ENCODE measurements around the gene ZNF579. TPM values are rescaled to one million over a fixed set of nuclear protein-coding genes. Genes with fewer than 3 reads are reported as not detected.
"Not testable (repeated sequence)": the region's sequence is repeated elsewhere in the genome, so short reads cannot be mapped to it uniquely, and the experiment has no call there.

Gene ZNF579
- total and polyA plus RNA-seq, 8 donors = 3.1 to 13.0 (median 9.9) TPM

DNA sequence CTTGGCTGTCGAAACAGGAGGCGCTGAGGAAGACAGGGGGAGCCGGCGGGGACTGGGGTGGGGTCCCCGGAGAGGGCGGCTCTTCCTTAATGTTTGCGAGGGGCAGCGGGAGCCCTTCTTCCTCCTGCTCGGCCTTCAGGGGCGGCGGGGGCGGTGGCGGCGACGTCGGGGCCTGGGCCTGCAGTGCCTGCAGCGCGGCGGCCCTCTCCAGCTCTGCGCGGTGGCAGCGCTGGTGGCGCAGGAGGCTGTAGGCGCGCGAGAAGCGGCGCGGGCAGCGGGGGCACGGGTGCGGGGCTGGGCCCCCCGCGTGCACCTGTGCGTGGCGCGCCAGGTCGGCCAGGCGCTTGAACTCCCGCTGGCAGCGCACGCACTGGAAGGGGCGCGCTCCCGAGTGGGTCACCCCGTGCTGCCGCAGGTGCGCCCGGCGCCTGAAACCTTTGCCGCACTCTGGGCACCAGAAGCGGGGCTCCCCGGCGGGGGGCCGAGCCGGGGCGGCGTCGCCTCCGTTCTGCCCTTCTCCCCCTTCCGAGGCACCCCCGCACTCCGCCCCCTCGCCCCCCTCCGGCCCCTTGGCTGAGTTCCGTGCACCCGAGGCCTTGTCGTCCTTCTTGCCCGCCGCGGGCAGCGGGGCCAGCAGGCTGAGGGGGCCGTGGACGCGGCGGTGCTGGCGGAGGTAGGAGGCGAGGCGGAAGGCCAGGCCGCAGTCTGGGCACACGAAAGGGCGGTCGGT lies 2.5 kb downstream of the ZNF579 start:
- intact Hi-C loops (cut with DNase I; ENCODE audit: low total_unique reads) = no loop called here
- Histone ChIP-seq H3K9me3 (no peaks in the 10 kb centered on the region), H3K4me1 (peaks cover 20 to 35% (median 31%) of the 10 kb centered on the region in 4 donors), H3K27ac (no peak overlapping the region), H3K36me3 (peaks cover 16 to 31% (median 29%) of the 10 kb centered on the region in 4 donors), H3K4me3 (no peak overlapping the region), H3K27me3 (no peaks in the 10 kb centered on the region)
- no peak for DNase-seq
- 93 to 95% (median 95%) methylated on average over 54 to 83 of the region's 83 CpGs for WGBS, 5 donors
- TF ChIP-seq POLR2A (IDR thresholded peaks at IDR 0.05) = no peak
- no peak for TF ChIP-seq EP300 (IDR thresholded peaks at IDR 0.05)
- TF ChIP-seq, protein P1, sequence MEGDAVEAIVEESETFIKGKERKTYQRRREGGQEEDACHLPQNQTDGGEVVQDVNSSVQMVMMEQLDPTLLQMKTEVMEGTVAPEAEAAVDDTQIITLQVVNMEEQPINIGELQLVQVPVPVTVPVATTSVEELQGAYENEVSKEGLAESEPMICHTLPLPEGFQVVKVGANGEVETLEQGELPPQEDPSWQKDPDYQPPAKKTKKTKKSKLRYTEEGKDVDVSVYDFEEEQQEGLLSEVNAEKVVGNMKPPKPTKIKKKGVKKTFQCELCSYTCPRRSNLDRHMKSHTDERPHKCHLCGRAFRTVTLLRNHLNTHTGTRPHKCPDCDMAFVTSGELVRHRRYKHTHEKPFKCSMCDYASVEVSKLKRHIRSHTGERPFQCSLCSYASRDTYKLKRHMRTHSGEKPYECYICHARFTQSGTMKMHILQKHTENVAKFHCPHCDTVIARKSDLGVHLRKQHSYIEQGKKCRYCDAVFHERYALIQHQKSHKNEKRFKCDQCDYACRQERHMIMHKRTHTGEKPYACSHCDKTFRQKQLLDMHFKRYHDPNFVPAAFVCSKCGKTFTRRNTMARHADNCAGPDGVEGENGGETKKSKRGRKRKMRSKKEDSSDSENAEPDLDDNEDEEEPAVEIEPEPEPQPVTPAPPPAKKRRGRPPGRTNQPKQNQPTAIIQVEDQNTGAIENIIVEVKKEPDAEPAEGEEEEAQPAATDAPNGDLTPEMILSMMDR (IDR thresholded peaks at IDR 0.05) = no peak
- TF ChIP-seq POLR2AphosphoS5 (IDR thresholded peaks at IDR 0.05) = no peak

- H3K36me3 ChIP-seq = peaks cover 16 to 31% (median 29%) of the 10 kb centered on the region in 4 donors
- no peaks in the 10 kb centered on the region for H3K27me3 ChIP-seq
- H3K27ac ChIP-seq = no peak overlapping the region
- TF ChIP-seq POLR2A (IDR thresholded peaks at IDR 0.05) (no peak), EP300 (IDR thresholded peaks at IDR 0.05) (no peak), POLR2AphosphoS5 (IDR thresholded peaks at IDR 0.05) (no peak)
- TF ChIP-seq, protein P1 (IDR thresholded peaks at IDR 0.05) = no peak
- 88 to 89% (median 88%) methylated on average over 5 of the region's 5 CpGs for WGBS, 5 donors
- no peak overlapping the region for H3K4me3 ChIP-seq
- peaks cover 12 to 25% (median 23%) of the 10 kb centered on the region in 4 donors for H3K4me1 ChIP-seq
- intact Hi-C loops (cut with DNase I; ENCODE audit: low total_unique reads) = no loop called here
- no peaks in the 10 kb centered on the region for H3K9me3 ChIP-seq
- no peak for DNase-seq
Observed at GRCh38 chr19:55576746-55577145, 3.9 kb downstream of the ZNF579 start.

DNA sequence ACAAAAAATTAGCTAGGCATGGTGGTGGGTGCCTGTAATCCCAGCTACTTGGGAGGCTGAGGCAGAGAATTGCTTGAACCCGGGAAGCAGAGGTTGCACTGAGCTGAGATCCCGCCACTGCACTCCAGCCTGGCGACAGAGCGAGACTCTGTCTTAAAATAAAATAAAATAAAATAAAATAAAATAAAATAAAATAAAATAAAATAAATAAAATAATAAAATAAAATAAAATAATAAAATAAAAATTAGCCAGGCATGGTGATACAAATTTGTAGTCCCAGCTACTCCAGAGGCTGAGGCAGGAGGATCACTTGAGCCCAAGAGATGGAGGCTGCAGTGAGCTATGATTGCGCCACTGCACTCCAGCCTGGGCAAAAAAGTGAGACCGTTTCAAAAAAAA lies 6.7 kb downstream of the ZNF579 start:
- H3K27ac ChIP-seq; H3K27me3 ChIP-seq; H3K9me3 ChIP-seq; DNase-seq; H3K4me1 ChIP-seq; H3K4me3 ChIP-seq; intact Hi-C loops (cut with DNase I; ENCODE audit: low total_unique reads): not testable (repeated sequence)
- H3K36me3 ChIP-seq = peaks cover 14 to 26% (median 24%) of the 10 kb centered on the region in 4 donors
- 84 to 89% (median 84%) methylated on average over 6 of the region's 6 CpGs for WGBS, 5 donors

DNA sequence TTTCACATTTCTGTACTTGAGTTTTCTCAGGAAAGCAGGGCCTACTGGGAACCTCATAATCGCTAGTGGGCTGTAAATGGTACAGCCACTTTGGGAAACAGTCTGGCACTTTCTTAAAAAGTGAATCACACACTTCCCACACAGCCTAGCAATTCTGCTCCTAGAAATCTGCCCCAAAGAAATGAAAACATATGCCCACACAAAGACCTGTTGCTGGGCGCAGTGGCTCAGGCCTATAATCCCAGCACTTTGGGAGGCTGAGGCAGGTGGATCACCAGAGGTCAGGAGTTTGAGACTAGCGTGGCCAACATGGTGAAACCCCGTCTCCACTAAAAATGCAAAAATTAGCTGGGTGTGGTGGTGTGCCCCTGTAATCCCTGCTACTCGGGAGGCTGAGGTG lies 11.2 kb downstream of the ZNF579 start:
- H3K9me3 ChIP-seq; H3K27ac ChIP-seq; DNase-seq; H3K36me3 ChIP-seq; H3K4me3 ChIP-seq; intact Hi-C loops (cut with DNase I; ENCODE audit: low total_unique reads): not testable (repeated sequence)
- H3K27me3 ChIP-seq = peaks cover 0 to 10% (median 0%) of the 10 kb centered on the region in 3 donors
- peaks cover 4 to 13% (median 6%) of the 10 kb centered on the region in 4 donors for H3K4me1 ChIP-seq
- WGBS, 5 donors = 88 to 99% (median 94%) methylated on average over 5 of the region's 5 CpGs

GRCh38 chr19:55567708-55568328 lies 12.8 kb downstream of the ZNF579 start:
- Histone ChIP-seq H3K4me3 (no peak overlapping the region), H3K27ac (no peak overlapping the region), H3K36me3 (no peaks in the 10 kb centered on the region), H3K4me1 (peaks cover 4 to 20% (median 10%) of the 10 kb centered on the region in 4 donors), H3K9me3 (no peaks in the 10 kb centered on the region), H3K27me3 (peaks cover 0 to 15% (median 3%) of the 10 kb centered on the region in 3 donors)
- intact Hi-C loops (cut with DNase I; ENCODE audit: low total_unique reads) = no loop called here
- no peak for TF ChIP-seq EP300 (IDR thresholded peaks at IDR 0.05)
- TF ChIP-seq POLR2AphosphoS5 (IDR thresholded peaks at IDR 0.05) = no peak
- no peak for TF ChIP-seq POLR2A (IDR thresholded peaks at IDR 0.05)
- TF ChIP-seq, protein P1 (IDR thresholded peaks at IDR 0.05) = no peak
- no peak for DNase-seq

Measured in stomach (tissue), 9 donors.